CMK (cell line): ENCODE results near the gene TRAPPC14.
"Not testable (repeated sequence)": the region's sequence is repeated elsewhere in the genome, so short reads cannot be mapped to it uniquely, and the experiment has no call there.

Experiments
- DNase-seq: peaks from one replicate; pipeline ENCODE4 v3.0.0-alpha.2; 2010; ENCODE audit warnings: low read depth

Gene TRAPPC14, protein sequence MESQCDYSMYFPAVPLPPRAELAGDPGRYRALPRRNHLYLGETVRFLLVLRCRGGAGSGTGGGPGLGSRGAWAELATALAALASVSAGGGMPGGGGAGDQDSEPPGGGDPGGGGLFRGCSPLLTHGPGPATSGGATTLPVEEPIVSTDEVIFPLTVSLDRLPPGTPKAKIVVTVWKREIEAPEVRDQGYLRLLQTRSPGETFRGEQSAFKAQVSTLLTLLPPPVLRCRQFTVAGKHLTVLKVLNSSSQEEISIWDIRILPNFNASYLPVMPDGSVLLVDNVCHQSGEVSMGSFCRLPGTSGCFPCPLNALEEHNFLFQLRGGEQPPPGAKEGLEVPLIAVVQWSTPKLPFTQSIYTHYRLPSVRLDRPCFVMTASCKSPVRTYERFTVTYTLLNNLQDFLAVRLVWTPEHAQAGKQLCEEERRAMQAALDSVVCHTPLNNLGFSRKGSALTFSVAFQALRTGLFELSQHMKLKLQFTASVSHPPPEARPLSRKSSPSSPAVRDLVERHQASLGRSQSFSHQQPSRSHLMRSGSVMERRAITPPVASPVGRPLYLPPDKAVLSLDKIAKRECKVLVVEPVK

DNA sequence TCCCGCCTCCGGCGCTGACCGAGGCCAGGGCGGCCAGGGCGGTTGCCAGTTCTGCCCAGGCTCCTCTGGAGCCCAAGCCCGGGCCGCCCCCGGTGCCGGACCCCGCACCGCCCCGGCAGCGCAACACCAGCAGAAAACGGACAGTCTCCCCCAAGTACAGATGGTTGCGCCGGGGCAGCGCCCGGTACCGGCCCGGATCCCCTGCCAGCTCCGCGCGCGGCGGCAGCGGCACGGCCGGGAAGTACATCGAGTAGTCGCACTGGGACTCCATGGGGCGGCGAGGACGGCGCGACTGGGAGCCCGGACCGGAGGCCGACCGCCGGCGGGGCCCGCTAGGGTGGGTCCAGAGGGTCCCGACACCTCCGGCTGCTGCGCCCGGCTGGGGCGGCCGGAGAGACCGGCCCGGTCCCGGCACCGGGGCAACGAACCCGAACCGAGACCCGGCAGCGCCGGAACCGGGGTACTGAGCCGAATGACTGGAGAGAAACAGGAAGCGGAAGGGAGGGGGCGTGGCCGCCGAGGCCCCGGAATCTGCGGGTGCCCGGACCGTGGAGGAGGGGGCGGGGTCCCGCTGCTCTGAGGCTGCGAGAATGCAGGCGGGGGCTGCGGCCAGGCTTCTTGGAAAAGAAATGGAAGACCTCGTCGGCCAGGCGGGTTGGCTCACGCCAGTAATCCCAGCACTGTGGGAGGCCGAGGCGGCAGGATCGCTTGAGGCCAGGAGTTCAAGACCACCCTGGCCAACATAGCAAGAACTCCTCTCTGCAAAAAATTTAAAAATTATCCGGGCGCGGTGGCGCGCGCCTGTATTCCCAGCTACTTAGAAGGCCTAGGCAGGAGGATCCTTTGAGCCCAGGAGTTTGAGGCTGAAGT, at the start of gene TRAPPC14:
Gene TRAPPC14 (minus strand): TSS at position 495 of the 870 bp plus-strand sequence. CDS start 224 bp downstream, at position 271.
- DNase-seq = peak; percentile 78

DNA sequence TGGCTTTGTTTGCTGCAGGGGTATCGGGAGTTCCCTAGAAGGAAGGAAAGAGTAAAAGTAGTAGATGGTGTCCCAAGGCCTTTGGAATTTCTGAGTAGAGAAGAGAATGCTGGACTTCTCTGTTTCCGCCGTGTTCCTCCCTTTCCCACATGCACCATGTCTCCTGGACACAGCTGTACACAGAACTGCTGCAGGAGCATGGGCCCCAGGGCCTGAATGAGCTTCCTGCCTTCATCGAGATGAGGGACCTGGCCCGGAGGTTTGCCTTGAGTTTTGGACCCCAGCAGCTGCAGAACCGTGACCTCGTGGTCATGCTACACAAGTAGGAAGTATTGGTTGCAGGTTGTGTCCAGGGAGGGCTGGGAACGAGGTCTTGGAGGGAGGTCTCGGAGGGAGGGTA, 45.9 kb upstream of the TRAPPC14 start:
- no peak for DNase-seq

DNA sequence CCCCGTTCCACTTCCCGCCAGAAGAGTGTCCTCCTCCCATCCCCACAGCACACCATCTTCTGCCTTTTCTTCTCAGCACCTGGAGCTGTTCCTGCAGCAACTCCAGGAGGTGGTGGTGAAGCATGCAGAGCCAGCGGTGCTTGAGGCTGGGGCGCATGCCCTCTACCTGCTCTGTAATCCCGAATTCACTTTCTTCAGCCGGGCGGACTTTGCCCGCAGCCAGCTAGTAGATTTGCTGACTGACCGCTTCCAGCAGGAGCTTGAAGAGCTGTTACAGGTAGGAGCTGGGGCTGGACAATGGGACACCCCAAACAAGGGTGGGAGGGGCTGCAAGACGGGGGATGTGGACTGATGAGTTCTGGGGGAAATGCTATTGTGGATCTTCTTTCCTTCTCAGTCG, 42.2 kb upstream of the TRAPPC14 start:
- DNase-seq = no peak

DNA sequence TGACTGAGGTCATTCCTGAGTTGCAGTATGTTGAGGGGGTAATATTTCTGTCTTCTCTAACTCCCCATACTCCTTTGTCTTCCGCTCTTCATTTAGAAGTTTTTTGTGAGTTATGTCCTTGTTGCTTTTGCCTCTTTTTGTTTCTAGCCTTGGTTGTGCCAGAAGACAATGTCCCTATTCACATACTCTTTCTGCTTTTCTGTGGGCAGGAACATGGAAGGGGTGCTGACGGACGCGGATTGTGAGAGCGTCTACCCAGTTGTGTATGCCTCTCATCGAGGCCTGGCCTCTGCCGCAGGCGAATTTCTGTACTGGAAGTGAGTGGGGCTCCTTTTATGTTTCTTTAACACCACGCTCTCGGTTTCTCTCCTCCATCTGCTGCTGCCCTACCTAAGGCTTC, 39.7 kb upstream of the TRAPPC14 start:
- DNase-seq = no peak

DNA sequence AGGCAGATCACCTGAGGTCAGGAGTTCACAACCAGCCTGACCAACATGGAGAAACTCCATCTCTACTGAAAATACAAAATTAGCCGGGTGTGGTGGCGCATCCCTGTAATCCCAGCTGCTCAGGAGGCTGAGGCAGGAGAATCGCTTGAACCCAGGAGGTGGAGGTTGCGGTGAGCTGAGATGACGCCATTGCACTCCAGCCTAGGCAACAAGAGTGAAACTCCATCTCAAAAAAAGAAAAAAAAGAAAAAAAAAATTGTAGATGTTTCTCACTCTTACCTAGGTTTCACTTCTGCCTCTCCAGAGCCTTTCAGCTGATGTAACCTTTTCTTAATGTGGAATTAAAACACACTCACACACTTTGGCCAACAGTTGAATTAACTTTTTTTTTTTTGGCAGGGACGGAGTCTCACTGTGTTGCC, 37.4 kb upstream of the TRAPPC14 start:
- DNase-seq = not testable (repeated sequence)

DNA sequence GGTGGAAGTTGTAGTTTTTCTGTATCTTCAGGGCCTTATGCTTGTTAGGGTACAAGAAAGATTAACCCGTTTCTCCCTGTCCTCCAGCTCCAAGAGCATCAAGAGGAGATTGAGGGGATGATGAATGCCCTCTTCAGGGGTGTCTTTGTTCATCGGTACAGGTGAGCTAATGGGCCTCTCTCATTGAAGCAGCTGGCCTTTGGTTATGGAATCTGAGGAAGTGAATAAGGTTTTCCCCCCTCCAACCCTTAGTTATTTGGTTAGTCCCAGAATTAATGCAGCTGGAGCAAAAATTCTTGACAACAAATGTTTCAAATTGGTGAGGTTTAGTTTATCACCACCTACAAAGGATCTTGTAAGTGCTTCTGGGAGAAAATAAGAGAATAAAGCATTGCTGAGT, 36.7 kb upstream of the TRAPPC14 start:
- DNase-seq = no peak

DNA sequence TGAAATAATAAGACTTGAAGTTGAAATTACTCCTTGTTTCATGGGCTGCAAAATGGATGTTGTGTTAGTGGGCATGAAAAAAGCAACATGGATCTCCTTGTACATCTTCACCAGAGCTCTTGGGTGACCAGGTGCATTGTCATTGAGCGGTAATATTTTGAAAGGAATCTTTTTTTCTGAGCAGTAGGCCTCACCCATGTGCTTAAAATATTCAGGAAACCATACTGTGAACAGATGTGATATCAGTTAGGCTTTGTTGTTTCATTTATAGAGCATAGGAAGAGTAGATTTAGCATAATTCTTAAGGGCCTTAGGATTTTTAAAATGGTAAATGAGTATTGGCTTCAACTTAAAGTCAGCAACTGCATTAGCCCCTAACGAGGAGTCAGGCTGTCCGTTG, 34.4 kb upstream of the TRAPPC14 start:
- no peak for DNase-seq

DNA sequence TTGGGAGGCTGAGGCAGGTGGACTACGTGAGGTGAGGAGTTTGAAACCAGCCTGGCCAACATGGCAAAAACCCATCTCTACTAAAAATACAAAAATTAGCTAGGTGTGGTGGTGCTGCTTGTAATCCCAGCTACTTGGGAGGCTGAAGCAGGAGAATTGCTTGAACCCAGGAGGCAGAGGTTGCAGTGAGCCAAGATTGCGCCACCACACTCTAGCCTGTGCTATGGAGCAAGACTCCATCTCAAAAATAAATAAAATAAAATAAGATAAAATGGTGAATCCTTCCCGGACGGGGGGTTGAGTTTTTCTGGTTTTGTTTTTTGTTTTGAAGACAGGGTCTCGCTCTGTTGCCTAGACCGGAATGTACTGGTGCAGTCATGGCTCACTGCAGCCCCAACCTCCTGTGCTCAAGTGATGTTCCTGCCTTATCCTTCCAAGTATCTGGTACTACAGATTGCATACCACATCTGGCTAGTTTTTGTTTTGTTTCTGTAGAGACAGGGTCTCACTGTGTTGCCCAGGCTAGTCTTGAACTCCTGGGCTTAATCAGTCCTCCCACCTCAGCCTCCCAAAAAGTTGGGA, 33.8 kb upstream of the TRAPPC14 start:
- DNase-seq = not testable (repeated sequence)

DNA sequence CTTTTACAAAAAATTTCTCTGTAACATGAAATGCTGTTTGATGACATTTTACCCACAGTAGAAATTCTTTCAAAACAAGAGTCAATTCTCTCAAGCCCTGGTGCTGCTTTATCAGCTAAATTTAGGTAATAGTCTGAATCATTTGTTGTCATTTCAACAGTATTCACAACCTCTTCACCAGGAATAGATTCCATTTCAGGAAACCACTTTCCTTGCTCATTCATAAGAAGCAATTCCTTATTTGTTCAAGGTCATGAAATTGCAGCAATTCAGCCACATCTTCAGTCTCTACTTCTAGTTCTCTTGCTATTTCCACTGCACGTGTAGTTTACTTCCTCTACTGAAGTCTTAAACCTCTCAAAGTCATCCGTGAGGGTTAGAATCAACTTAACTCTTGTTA, 33.3 kb upstream of the TRAPPC14 start:
- no peak for DNase-seq

DNA sequence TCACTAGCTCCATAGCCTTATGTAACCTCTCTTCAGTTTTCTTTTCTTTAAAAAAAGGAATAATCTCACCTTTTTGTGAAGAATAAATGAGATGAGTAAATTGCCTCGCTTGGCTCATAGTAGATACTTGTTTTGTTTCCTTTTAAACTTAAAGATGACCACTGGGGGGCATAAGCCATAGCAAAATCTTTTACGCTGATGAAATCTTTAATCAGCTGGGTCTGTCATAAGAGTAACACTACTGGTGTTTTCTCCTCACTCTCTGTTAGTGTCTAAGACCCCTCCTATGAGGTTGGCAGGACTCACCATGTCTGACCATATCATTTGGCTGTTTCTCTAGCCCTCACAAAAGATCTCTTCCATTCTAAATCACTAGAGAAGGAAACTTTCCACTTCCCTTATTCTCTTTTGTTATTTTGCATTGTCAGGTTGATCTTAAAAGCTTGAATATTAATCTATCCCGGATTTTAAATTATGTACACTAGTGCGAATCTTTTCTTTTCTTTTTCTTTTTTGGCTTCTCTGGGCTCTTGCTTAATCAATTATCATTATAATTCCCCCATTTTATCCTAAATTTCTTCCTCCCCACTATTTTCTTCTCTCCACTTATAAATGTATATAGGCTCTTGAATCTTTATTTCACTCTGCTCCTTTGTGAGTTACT, 31.7 kb upstream of the TRAPPC14 start:
- no peak for DNase-seq

DNA sequence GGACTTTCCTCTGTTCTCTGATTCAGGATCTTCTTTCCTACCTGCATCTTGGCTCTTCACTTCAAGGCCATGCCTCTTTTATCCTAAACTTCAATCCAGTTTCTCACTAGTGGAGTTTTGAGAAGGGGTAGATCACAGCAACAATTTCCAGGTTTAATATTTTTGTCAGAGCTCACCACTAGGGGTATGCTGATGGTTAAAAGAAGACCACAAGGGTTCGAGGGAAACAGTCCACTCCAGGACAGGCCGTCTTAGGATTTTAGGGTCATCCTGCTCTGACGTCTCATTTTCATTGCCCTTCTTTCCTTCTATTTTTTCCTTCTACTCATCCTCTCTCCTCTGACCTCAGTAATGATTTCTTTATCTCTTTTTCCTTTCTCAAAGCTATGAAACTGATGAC, 30.5 kb upstream of the TRAPPC14 start:
- DNase-seq = no peak

DNA sequence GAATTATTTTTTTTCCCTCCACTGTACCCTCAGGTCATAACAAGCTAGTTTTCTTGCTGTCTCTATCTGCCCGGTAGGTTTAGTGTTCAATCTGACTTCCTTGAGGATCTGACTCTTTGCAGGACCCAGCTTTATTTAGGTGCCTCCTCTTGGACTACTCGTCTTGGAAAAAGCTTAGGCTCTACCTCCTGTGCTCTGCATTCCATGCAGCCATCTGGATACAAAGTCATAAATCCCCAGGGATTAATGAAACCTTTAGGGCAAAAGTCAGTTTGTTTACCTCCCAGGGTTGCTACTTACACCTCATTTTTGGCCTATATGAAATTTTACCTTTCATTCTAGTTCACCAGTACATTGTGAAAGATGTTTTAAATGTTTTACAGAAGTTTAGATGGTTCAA, 27.2 kb upstream of the TRAPPC14 start:
- no peak for DNase-seq

DNA sequence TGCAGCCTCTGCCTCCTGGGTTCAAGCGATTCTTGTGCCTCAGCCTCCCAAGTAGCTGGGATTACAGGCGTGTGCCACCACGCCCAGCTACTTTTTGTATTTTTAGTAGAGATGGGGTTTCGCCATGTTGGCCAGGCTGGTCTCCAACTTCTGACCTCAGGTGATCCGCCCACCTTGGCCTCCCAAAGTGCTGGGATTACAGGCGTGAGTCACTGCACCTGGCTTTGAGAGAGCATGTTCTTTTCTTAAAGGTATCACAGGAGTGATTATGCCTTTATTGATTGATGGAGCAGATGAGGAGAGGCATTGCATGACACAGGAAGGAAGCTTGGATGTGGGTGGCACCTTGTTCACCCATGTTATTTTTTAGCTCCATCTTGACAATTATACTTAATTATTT, 24.6 kb upstream of the TRAPPC14 start:
- DNase-seq = not testable (repeated sequence)

DNA sequence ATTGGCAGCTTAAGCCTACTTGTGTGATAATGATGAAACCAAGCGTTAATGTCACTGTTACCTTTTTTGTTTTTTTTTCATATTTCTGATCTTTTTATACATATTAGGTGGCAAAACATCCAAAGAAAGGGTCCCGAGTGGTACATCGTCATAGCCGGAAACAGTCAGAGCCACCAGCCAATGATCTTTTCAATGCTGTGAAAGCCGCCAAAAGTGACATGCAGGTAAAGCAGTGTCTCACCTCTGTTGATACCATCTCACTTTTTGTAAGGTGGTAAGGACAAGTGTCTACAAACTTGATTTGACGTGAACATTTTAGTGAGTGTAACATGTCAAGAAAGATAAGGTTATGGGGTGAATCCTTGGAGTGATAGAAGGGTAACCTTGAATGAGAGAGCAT, 24.1 kb upstream of the TRAPPC14 start:
- DNase-seq = not testable (repeated sequence)

DNA sequence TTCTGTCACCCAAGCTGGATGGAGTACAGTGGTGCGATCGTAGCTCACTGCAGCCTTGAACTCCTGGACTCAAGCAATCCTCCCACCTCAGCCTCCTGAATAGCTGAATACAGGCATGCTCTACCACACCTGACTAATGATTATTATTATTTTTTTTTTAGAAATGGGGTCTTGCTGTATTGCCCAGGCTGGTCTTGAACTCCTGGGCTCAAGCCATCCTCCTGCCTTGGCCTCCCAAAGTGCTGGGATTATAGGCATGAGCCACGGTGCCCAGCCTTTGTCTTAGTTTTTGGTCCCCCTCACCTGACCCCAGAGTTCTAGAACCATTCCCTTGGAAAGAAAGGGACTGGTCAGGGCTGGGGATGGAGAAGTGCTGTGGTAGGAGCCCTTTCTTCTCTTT, 21.6 kb upstream of the TRAPPC14 start:
- not testable (repeated sequence) for DNase-seq

DNA sequence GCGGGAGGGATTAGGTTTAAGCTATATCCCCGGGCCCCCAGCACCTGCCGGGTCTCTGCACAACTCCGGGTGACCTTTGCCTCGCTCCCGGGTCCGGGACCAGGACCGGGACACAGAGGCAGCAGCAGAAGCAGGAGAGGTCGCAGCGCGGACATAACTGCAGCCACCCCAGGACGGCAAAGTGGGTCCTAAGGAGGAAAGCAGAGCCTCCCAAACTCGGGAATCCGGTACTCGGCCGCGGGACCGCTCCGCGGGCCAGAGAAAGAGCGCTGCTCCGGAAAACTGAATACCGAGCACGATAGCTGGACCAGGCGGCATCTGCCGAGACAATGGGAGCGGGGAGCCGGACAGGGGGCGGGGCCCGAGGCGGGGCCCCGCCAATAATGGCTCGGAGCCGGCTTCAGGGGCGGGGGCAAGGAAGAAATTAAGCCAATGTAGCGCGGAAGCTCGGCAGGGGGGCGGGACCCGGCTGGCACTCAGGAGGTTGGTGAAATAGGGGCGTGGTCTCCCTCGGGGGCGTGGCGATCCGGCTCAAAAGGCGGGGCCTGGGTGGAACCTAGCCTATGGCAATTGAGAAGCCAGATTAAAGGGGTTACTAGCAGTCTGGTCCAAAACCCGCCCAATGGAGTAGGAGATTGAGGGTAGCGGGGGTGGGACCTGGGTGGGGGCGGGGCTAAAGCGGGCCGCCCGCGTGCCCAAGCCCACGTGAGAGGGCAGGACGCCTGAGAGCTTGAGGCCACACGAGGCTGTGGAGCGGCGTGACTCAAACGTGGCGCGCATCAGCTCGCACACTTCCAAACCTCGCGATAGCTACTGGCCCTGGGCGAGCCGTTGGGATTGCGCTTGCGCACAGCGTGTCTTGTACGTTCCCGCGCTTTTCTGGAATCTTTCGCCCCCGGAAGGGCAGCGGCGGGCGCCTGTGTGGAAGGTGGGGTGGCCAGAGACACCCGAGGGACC, 18.8 kb upstream of the TRAPPC14 start, which contains the start of the genes GPC2 and STAG3:
Gene GPC2 (minus strand): TSS at position 337 of the 957 bp plus-strand sequence. CDS start 182 bp downstream, at position 155.
Gene STAG3 (plus strand): TSS at position 874 of the 957 bp plus-strand sequence. CDS start 2,639 bp downstream, outside the sequence.
- DNase-seq = peak; percentile 90

DNA sequence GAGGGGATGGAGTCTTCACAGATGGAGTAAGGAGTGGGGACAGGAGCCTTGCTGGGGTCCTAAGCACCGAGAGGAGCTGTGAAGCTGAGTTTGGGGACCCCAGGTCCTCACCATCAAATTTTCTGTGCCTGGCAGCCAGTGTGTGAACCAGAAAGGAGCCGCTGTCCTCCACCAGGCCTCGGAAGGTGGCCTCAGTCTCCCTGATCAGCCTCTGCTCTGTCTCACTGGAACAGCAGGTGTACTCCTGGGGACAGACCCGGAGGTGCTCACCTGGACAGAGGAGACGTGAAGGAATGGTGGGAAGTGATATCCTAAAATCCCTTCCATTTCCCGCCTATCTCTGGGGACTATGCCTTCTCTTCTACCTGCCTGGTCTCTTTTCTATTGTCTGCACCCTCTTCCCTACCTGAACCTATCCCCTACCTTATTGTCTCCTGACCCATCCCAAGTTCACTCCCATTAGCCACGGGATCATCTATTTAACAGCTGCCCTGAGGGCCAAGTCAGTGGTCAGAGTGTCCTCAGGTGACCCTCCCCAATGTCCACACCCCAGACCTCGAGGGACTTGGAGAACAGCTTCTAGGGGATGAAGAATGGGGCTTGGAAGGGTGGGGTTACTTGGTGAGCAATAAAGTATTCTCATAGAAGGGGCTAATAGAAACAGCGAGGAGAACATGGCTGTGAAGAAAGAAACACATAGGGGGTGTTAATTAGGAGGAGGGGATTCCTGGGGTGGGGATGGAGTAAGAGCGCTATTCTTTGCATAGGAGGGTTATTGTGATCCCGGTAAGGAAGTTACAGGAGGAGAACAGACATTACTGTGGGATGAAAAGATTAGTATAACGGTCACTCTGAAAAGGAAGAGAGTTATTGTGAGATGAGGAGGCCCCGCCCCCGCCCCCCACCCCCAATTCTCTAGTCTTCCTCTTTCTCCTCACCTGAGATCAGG, 17.8 kb upstream of the TRAPPC14 start:
- no peak for DNase-seq

DNA sequence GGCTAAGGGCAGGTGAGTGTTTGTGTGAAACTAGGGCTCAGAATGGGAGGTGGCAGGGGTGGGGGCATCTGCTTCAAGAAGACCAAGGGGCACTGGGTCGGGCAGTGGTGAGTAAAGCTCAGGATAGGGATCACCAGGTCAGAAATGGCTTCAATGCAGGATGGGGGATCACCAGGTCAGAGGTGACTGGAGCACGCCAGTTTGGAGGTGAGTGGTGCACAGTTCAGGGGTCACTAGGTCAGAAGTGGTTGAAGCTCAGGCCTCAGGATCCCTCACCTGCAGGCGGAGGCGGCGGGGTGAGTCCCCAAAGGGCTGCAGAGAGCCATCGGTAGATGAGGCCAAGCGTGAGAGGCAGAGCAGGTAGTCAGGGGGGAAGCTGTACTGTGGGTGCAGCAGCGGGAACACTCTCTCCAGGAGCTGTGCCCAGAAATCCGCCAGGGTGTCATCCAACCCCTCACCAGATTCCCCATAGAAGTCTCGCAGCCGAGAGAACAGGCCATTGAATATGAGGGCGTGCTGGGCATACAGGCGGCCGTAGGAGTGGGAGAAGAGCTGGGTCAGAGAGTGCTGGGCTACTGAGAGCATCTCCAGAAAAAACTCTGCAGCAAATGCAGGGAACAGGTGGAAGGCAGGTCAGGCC, 16.9 kb upstream of the TRAPPC14 start:
- no peak for DNase-seq

DNA sequence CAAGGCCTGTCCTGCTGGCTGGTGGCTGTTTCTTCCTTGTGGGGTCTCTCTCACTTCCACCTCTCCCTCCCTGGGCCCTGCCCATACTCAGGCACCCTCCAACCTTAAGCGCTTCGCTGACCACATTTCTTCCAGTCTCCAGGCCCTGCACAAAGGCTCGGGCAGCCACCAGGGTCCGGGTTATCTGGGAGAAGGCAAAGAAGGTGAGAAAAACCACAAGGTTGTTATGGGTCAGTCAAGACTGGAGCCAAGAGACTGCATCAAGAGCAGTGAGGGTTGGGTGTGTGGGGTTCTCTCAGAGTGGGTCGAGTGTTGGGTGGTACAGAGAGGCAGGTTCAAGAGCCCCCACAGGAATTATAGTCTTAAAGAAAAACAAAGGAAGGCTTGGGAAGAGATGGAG, 16.1 kb upstream of the TRAPPC14 start:
- no peak for DNase-seq
